ENCODE data around the gene COL10A1.

GRCh38 chr6:116165596-116165995 is 39.7 kb upstream of the COL10A1 start:
- TF ChIP-seq POLR2AphosphoS5 (IDR thresholded peaks at IDR 0.05; ENCODE audit: low read depth, low read length) (no peak), POLR2A (IDR thresholded peaks at IDR 0.05; ENCODE audit: low read depth, low read length) (no peak), TAF1 (IDR thresholded peaks at IDR 0.05; ENCODE audit: borderline replicate concordance, low read depth, low read length) (no peak)

Data from GM12892 (cell line).